Psoas muscle (tissue), 8 donors: ENCODE data around the gene TMEM256. TPM values are rescaled to one million over a fixed set of nuclear protein-coding genes. Genes with fewer than 3 reads are reported as not detected.

ENCODE experiments used
- ATAC-seq, 4 donors: fragments of 200-7000 bp; cut with Tn5 transposase; one replicate each; pipeline ENCODE4 v1.9.1; 2020; ENCODE audit warnings: moderate library complexity in 3 of 4, mild to moderate bottlenecking in 2 of 4
- DNase-seq, 2 donors: peaks; one replicate each; pipeline ENCODE4 v3.0.0-alpha.2; 2020
- H3K27ac ChIP-seq: fragments of 200-600 bp; one replicate; pipeline ENCODE4 v1.8.0; 2022
- H3K27me3 ChIP-seq, 3 donors: fragments of 200-600 bp in 1 of 3; one replicate each; pipeline versions ENCODE4 v1.6.1 to v1.8.0; 2013 to 2022; ENCODE audit warnings: low read length in 2 of 3, mild to moderate bottlenecking in 2 of 3, moderate library complexity in 1 of 3; ENCODE audit not compliant: insufficient read depth in 3 of 3
- H3K36me3 ChIP-seq, 2 donors: fragments of 200-600 bp in 1 of 2; one replicate each; pipeline versions ENCODE4 v1.6.1 to v1.8.0; 2013 to 2022; ENCODE audit warnings: low read depth in 1 of 2, mild to moderate bottlenecking in 1 of 2, moderate library complexity in 1 of 2; ENCODE audit not compliant: insufficient read depth in 1 of 2
- H3K4me1 ChIP-seq: fragments of 200-600 bp; one replicate; pipeline ENCODE4 v1.8.0; 2022
- H3K4me3 ChIP-seq: fragments of 200-600 bp; one replicate; pipeline ENCODE4 v1.8.0; 2022; ENCODE audit warnings: mild to moderate bottlenecking
- H3K9me3 ChIP-seq: fragments of 200-600 bp; one replicate; pipeline ENCODE4 v1.8.0; 2022
- CTCF ChIP-seq: fragments of 200-600 bp; IDR thresholded peaks from one replicate; pipeline ENCODE4 v1.8.0; 2022; ENCODE audit warnings: antibody characterized with exemption
- WGBS, 3 donors: extraction: QIAGEN DNeasy Blood & Tissue Kit; methylation state at CpG; one replicate each; pipeline versions ENCODE4 v1.1.6 to v1.1.7; 2013; 5-methylcytosine and 5-hydroxymethylcytosine counted together
- intact Hi-C, 2 donors: fragments of 100-400 bp; cut with DNase I; formaldehyde crosslinking; loops; one replicate each; pipeline versions ENCODE4 v1.11.0 to v1.14.2; 2022
- polyA plus RNA-seq, 3 donors: library from polyadenylated mRNA; stranded (reverse); fragments of 200-250 nt; gene quantifications; one replicate each; pipeline ENCODE4 v1.2.3, GENCODE V29; 2013
- total RNA-seq, 4 donors: library from RNA; stranded (reverse); fragmentation: NEBNext Ultra II Directional in 2 of 4; extraction: Animal tissue kit (Norgen Biotek cat#: 25700) in 2 of 4; gene quantifications; one replicate each; pipeline versions ENCODE4 v1.2.1 to v1.2.4, GENCODE V29; 2021 to 2023
- donor health status: healthy with polysubstance abuse.
- donor health status: DM: no; HTN: no; CAD: no; lungs with moderate emphysema.
- donor health status: Bipolar disorder and iron deficiency.
- donor health status: healthy.
- donor health status: DM: yes; HTN: yes; CAD: no.
- donor health status: DM: no; HTN: no; CAD: no.
- donor health status: DM: no; HTN: no; CAD: no.
- donor health status: DM: yes; HTN: yes; CAD: no.

TMEM256 gene
- total and polyA plus RNA-seq, 7 donors: 47.1 to 80.4 (median 62.4) TPM

GRCh38 chr17:7356756-7357155 lies 47.1 kb downstream of the TMEM256 start:
- Histone ChIP-seq H3K27ac (no peak overlapping the region), H3K4me3 (no peak overlapping the region), H3K27me3 (no peaks in the 10 kb centered on the region), H3K9me3 (no peaks in the 10 kb centered on the region), H3K4me1 (peaks cover 20% of the 10 kb centered on the region), H3K36me3 (no peaks in the 10 kb centered on the region)
- ATAC-seq (no peak), DNase-seq (no peak)
- 55 to 69% (median 68%) methylated on average over 8 of the region's 8 CpGs for WGBS, 3 donors
- TF ChIP-seq CTCF: no peak
- intact Hi-C loops: loop anchor here in 1 of 2 donors (5.0 kb wide), 1 partner anchor 36 kb away; the partner anchor contains the start of gene PLSCR3

DNA sequence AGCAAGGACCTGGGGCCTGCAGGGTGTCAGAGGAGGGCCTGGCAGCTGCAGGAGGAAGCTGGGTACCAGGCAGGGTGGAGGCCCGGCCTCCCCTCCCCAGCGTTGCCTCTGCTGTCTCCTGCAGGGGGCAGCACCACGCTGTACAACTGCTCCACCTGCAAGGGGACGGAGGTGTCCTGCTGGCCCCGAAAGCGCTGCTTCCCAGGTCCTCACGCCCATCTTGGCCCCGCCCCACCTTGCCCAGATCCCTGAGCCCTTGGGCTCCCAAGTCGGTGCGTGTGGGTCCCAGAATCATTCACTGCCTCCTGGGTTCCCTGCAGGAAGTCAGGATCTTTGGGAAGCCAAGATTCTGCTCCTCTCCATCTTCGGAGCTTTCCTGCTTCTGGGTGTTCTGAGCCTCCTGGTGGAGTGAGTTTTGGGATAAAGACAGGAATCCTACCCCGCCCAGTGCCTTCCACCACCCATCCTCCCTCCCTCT lies 47.8 kb downstream of the TMEM256 start:
- peak; percentile 30 to 40 (median 33) for ATAC-seq
- intact Hi-C loops: loop anchor here in 1 of 2 donors (5.0 kb wide), 1 partner anchor 36 kb away; the partner anchor contains the start of gene PLSCR3
- no peak overlapping the region for H3K4me3 ChIP-seq

GRCh38 chr17:7355573-7355972 lies 48.3 kb downstream of the TMEM256 start:
- no peaks in the 10 kb centered on the region for H3K9me3 ChIP-seq
- WGBS, 3 donors: 63 to 87% (median 71%) methylated on average over 7 to 8 of the region's 8 CpGs
- ATAC-seq (no peak), DNase-seq (no peak)
- no peak overlapping the region for H3K4me3 ChIP-seq
- no peak for TF ChIP-seq CTCF
- no peaks in the 10 kb centered on the region for H3K27me3 ChIP-seq
- H3K4me1 ChIP-seq: peaks cover 20% of the 10 kb centered on the region
- no peak overlapping the region for H3K27ac ChIP-seq
- intact Hi-C loops: loop anchor here (2.0 to 5.0 kb wide), 2 partner anchors 37 to 203 kb away; partner anchors contain the start of genes PLSCR3 (in 1 of the 2) and TNFSF13 (in 1 of the 2)
- H3K36me3 ChIP-seq: no peaks in the 10 kb centered on the region

More for the DNA sequence above, 47.8 kb downstream of the TMEM256 start:
- Histone ChIP-seq H3K9me3 (no peaks in the 10 kb centered on the region), H3K27ac (no peak overlapping the region), H3K27me3 (no peaks in the 10 kb centered on the region), H3K36me3 (no peaks in the 10 kb centered on the region), H3K4me1 (peaks cover 20% of the 10 kb centered on the region)
- TF ChIP-seq CTCF: peak; percentile 87
- WGBS, 3 donors: 14 to 22% (median 16%) methylated on average over 11 to 12 of the region's 12 CpGs
- DNase-seq: peak; percentile 82 to 89

DNA sequence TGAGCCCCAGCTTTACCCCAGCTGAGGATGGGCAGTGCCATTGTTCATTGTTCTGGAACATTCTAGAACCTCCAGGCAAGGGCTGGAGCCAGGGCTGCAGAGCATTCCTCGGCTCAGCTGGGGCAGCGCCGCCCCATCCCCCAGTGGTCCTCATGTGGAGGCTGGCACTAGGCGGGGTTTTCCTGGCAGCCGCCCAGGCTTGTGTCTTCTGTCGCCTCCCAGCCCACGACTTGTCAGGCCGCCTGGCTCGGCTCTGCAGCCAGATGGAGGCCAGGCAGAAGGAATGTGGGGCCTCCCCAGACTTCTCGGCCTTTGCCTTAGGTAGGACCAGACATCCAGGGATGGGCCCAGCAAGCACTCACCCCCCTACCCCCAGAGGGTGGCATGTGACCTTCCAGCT lies 48.8 kb downstream of the TMEM256 start, which contains the start of gene TMEM95:
TSS of gene TMEM95 (plus strand) at position 104 of the 400 bp plus-strand sequence. CDS start at position 153, 49 bp downstream.
- 37 to 47% (median 42%) methylated on average over 9 to 10 of the region's 10 CpGs for WGBS, 3 donors
- H3K4me3 ChIP-seq: no peak within 1 kb of the TSS
- H3K9me3 ChIP-seq: no peaks in the 10 kb centered on the region
- no peak within 1 kb of the TSS for H3K27ac ChIP-seq
- ATAC-seq (no peak), DNase-seq (peak in 1 of 2 donors; percentile 64)
- H3K4me1 ChIP-seq: peaks cover 23% of the 10 kb centered on the region
- no peaks in the 10 kb centered on the region for H3K36me3 ChIP-seq
- TF ChIP-seq CTCF: no peak
- intact Hi-C loops: loop anchor here (2.0 to 5.0 kb wide), 2 partner anchors 37 to 204 kb away; partner anchors contain the start of genes PLSCR3 (in 1 of the 2) and TNFSF13 (in 1 of the 2)
- no peaks in the 10 kb centered on the region for H3K27me3 ChIP-seq
